GM18526 (cell line): ENCODE measurements around the gene OR6C6.

ENCODE experiments used
- POLR2A ChIP-seq: IDR thresholded peaks from 3 replicates; pipeline ENCODE4 v1.6.1; 2011; ENCODE audit not compliant: insufficient read length; ENCODE audit errors: extremely low read depth

The OR6C6 gene

GRCh38 chr12:55296469-55296868, at the start of gene OR6C6:
OR6C6 (minus strand) TSS chr12:55296569; CDS start chr12:55295232, 1,337 bp downstream.
- TF ChIP-seq POLR2A: no peak

- TF ChIP-seq POLR2A: no peak
Measured at GRCh38 chr12:55336002-55336401, 39.6 kb upstream of the OR6C6 start.

- no peak for TF ChIP-seq POLR2A
Measured at GRCh38 chr12:55330446-55330845, 34.1 kb upstream of the OR6C6 start, which contains the start of gene OR6C3. OR6C3 (plus strand) TSS chr12:55330746; CDS start chr12:55331701, 955 bp downstream.

- no peak for TF ChIP-seq POLR2A
Measured at GRCh38 chr12:55320201-55320600, 23.8 kb upstream of the OR6C6 start.

- no peak for TF ChIP-seq POLR2A
Measured at GRCh38 chr12:55314043-55314442, 17.7 kb upstream of the OR6C6 start, which contains the start of gene OR6C1. OR6C1 (plus strand) TSS chr12:55314343; CDS start chr12:55320600, 6,257 bp downstream.

GRCh38 chr12:55289999-55290398, 6.4 kb downstream of the OR6C6 start:
- TF ChIP-seq POLR2A: no peak

GRCh38 chr12:55280991-55281390, 15.4 kb downstream of the OR6C6 start:
- no peak for TF ChIP-seq POLR2A

GRCh38 chr12:55258303-55258702, 38.1 kb downstream of the OR6C6 start:
- no peak for TF ChIP-seq POLR2A

GRCh38 chr12:55256831-55257230, 39.5 kb downstream of the OR6C6 start:
- TF ChIP-seq POLR2A: no peak

- no peak for TF ChIP-seq POLR2A
Measured at GRCh38 chr12:55253281-55253680, 43.1 kb downstream of the OR6C6 start.

GRCh38 chr12:55250944-55251343, 45.4 kb downstream of the OR6C6 start:
- no peak for TF ChIP-seq POLR2A

- no peak for TF ChIP-seq POLR2A
Measured at GRCh38 chr12:55246159-55246558, 50.2 kb downstream of the OR6C6 start.

- TF ChIP-seq POLR2A: no peak
Measured at GRCh38 chr12:55244309-55244708, 52.1 kb downstream of the OR6C6 start, which contains the start of gene OR6C74. OR6C74 (plus strand) TSS chr12:55244609; CDS start chr12:55247288, 2,679 bp downstream.
